ENCODE results near the gene AIP.
"Not testable (repeated sequence)": the region's sequence is repeated elsewhere in the genome, so short reads cannot be mapped to it uniquely, and the experiment has no call there.

GRCh38 chr11:67477344-67478050 lies 5.3 kb upstream of the AIP start:
- TF ChIP-seq POLR2AphosphoS5 (IDR thresholded peaks at IDR 0.05; ENCODE audit: low read depth, low read length); SPI1 (IDR thresholded peaks at IDR 0.05; ENCODE audit: low read depth, low read length); POLR2A (IDR thresholded peaks at IDR 0.05; ENCODE audit: low read depth, low read length); TAF1 (IDR thresholded peaks at IDR 0.05; ENCODE audit: low read depth, low read length); PAX5 (IDR thresholded peaks at IDR 0.05; ENCODE audit: insufficient read depth, low read length, severe bottlenecking): not testable (repeated sequence)
